HAP-1 (cell line): ENCODE measurements around the gene EEF1AKMT1.
"Not testable (repeated sequence)": the region's sequence is repeated elsewhere in the genome, so short reads cannot be mapped to it uniquely, and the experiment has no call there.

Experiments used
- DNase-seq, 2 experiments: peaks; one replicate each; pipeline ENCODE4 v3.0.0-alpha.2; 2016 to 2020; ENCODE audit warnings: low spot score in 2 of 2
- H3K27me3 ChIP-seq: fragments of 250-450 bp; sonication (Bioruptor Pico); 2 replicates; pipeline ENCODE4 v1.5.1; 2020; ENCODE audit warnings: low read depth, mild to moderate bottlenecking, moderate library complexity
- H3K36me3 ChIP-seq: fragments of 250-450 bp; sonication (Bioruptor Pico); replicated peaks from 2 replicates; pipeline ENCODE4 v1.5.1; 2020; ENCODE audit warnings: mild to moderate bottlenecking
- H3K4me1 ChIP-seq: fragments of 250-450 bp; sonication (Bioruptor Pico); 2 replicates; pipeline ENCODE4 v1.5.1; 2020; ENCODE audit warnings: mild to moderate bottlenecking
- H3K4me3 ChIP-seq: fragments of 250-450 bp; sonication (Bioruptor Pico); 2 replicates; pipeline ENCODE4 v1.5.1; 2020; ENCODE audit warnings: mild to moderate bottlenecking, moderate library complexity
- H3K9me3 ChIP-seq: fragments of 250-450 bp; sonication (Bioruptor Pico); 2 replicates; pipeline ENCODE4 v1.5.1; 2020; ENCODE audit warnings: mild to moderate bottlenecking, moderate library complexity
- in situ Hi-C: fragments of 300-500 bp; cut with MboI; formaldehyde crosslinking; loops from 3 replicates; pipeline ENCODE4 v1.14.3; 2020; ENCODE audit warnings: low sequenced_read_pairs, inconsistent platforms, mixed read lengths

The EEF1AKMT1 gene

DNA sequence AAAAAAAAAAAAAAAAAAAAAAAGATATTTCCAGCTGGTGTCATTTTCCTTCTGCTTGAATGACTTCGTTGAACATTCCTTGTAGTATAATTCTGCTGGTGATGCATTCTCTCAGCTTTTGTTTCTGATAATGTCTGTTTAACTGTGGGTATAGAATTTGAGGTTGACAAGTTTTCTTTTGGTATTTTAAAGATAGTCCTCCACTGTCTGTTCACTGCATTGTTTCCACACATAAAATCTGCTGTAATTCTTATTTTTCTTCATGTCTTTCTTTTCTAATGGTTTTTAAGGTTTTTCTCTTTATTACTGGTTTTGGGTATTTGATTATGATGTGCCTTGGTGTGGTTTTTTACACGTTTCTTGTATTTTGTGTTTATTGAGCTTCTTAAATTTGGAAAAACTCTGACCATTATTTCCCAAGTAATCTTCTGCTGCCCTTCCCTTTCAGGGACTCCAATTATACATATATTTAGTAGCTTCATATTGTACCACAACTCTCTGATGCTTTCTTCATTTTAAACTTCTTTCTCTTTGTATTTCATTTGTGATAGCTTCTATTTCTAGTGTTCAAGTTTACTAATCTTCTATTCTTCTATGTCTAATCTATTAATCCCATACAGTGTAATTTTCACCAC, 6.3 kb downstream of the EEF1AKMT1 start:
- Histone ChIP-seq H3K9me3 (peaks cover 5% of the 10 kb centered on the region; the same call in 1 of the 2 replicates), H3K36me3 (peaks cover 5% of the 10 kb centered on the region; the same call in 1 of the 2 replicates), H3K27me3 (no peaks in the 10 kb centered on the region), H3K4me1 (no peaks in the 10 kb centered on the region), H3K4me3 (no peak overlapping the region)
- no peak for DNase-seq
- in situ Hi-C loops, result no loop called here

DNA sequence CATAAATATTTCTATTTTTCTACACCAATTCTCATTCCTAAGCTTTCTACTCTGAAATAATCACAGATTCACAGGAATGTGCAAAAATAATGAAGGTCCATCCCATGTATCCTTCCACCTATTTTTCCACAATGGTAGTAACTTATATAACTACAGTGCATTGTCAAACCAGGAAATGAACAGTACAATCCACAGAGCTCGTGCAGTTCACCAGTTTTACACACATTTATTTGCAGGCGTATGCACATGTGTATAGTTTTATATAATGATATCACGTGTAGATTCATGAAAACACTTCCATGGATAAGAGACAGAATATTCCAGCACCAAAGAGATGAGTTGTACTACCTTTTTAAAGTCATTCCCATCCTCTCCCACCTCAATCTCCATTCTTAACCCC, 12.9 kb downstream of the EEF1AKMT1 start:
- Histone ChIP-seq H3K4me3 (no peak overlapping the region), H3K27me3 (no peaks in the 10 kb centered on the region), H3K9me3 (peaks cover 6% of the 10 kb centered on the region; the same call in 1 of the 2 replicates), H3K4me1 (peaks cover 8% of the 10 kb centered on the region; the same call in 1 of the 2 replicates), H3K36me3 (no peaks in the 10 kb centered on the region)
- DNase-seq, result no peak
- in situ Hi-C loops, result no loop called here

DNA sequence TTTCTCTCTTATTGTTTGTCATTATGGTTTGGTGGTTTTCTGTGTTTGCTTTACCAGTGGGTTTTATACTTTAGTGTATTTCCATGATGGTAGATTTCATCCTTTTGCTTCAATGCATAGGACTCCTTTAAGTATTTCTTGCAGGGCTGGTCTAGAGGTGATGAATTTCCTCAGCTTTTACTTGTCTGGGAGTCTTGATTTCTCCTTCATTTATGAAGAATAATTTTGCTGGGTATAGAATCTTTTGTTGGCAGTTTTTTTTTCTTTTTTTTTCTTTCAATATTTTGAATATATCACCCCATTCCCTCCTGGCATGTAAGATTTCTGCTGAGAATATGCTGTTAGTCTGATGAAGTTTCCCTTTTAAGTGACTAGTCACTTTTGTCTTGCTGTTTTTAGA, 19.8 kb downstream of the EEF1AKMT1 start:
- H3K4me3 ChIP-seq, result no peak overlapping the region
- H3K36me3 ChIP-seq, result no peaks in the 10 kb centered on the region
- H3K27me3 ChIP-seq, result no peaks in the 10 kb centered on the region
- H3K4me1 ChIP-seq, result peaks cover 8% of the 10 kb centered on the region; the same call in 1 of the 2 replicates
- in situ Hi-C loops, result no loop called here
- H3K9me3 ChIP-seq, result peaks cover 16% of the 10 kb centered on the region; the same call in 1 of the 2 replicates
- no peak for DNase-seq

DNA sequence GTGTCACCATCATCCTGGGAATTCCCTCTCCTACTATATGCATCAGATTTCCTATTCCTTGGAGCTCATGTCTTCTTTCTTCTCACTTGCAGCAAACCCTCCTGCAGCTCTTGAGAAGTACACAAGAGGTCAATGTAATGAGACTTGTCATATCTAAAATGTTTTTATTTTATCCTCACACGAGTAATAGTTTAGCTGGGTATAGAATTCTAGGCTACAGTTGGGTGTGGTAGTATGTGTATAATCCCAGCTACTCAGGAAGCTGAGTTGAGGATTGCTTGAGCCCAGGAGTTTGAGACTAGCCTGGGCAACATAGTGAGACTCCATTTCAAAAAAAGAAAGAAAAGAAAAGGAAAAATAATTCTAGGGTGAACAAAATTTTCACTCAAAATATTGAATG, 24.4 kb downstream of the EEF1AKMT1 start:
- in situ Hi-C loops, result no loop called here

DNA sequence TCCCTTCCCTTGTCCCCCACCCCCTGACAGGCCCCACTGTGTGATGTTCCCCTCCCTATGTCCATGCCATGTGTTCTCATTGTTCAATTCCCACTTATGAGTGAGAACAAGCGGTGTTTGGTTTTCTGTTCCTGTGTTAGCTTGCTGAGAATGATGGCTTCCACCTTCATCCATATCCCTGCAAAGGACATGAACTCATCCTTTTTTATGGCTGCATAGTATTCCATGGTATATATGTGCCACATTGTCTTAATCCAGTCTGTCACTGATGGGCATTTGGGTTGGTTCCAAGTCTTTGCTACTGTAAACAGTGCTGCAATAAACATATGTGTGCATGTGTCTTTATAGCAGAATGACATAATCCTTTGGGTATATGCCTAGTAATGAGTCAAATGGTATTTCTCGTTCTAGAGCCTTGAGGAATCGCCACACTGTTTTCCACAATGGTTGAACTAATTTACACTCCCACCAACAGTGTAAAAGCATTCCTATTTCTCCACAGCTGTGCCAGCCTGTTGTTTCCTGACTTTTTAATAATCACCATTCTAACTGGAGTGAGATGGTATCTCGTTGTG, 29.8 kb downstream of the EEF1AKMT1 start:
- H3K4me1 ChIP-seq, in situ Hi-C loops, H3K27me3 ChIP-seq, H3K9me3 ChIP-seq, DNase-seq, H3K4me3 ChIP-seq, H3K36me3 ChIP-seq: not testable (repeated sequence)

More for the DNA sequence above, 24.4 kb downstream of the EEF1AKMT1 start:
- no peak for DNase-seq
- H3K9me3 ChIP-seq, result peaks cover 10% of the 10 kb centered on the region; the same call in 1 of the 2 replicates
- no peaks in the 10 kb centered on the region for H3K36me3 ChIP-seq
- H3K27me3 ChIP-seq, result no peaks in the 10 kb centered on the region
- no peaks in the 10 kb centered on the region for H3K4me1 ChIP-seq
- no peak overlapping the region for H3K4me3 ChIP-seq

DNA sequence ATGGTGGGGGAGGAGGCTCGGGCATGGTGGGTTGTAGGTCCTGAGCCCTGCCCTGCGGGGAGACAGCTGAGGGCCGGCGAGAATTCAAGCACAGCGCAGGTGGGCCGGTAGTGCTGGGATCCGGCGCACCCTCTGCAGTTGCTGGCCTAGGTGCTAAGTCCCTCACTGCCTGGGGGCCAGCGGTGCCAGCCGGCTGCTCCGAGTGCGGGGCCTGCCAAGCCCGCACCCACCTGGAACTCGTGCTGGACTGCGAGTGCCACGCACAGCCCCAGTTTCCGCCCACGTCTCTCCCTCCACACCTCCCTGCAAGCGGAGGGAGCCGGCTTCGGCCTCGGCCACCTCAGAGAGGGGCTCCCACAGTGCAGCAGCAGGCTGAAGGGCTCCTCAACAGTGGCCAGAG, 33.7 kb downstream of the EEF1AKMT1 start:
- no peaks in the 10 kb centered on the region for H3K27me3 ChIP-seq
- H3K4me3 ChIP-seq, result no peak overlapping the region
- in situ Hi-C loops, result no loop called here
- no peak for DNase-seq
- H3K9me3 ChIP-seq, result no peaks in the 10 kb centered on the region
- 0 out of 2 replicates have a peak, but pooled peaks cover 3% of the 10 kb centered on the region for H3K4me1 ChIP-seq
- H3K36me3 ChIP-seq, result no peaks in the 10 kb centered on the region

DNA sequence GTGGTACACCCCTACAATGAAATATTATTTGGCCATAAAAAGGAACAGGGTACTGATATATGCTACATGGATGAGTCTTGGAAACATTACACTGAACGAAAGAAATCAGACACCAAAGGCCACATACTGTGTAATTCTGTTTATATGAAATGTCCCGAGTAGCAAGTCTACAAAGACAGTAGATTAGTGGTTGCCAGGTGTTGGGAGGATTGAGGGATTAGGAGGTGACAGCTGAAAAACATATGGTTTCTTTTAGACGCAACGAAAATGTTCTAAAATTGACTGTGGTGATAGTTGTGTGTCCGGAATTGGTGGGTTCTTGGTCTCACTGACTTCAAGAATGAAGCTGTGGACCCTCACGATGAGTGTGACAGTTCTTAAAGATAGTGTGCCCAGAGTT, 35.1 kb downstream of the EEF1AKMT1 start:
- in situ Hi-C loops, result no loop called here
- H3K4me3 ChIP-seq, result no peak overlapping the region
- DNase-seq, result no peak
- no peaks in the 10 kb centered on the region for H3K9me3 ChIP-seq
- no peaks in the 10 kb centered on the region for H3K36me3 ChIP-seq
- 0 out of 2 replicates have a peak, but pooled peaks cover 3% of the 10 kb centered on the region for H3K4me1 ChIP-seq
- H3K27me3 ChIP-seq, result no peaks in the 10 kb centered on the region

DNA sequence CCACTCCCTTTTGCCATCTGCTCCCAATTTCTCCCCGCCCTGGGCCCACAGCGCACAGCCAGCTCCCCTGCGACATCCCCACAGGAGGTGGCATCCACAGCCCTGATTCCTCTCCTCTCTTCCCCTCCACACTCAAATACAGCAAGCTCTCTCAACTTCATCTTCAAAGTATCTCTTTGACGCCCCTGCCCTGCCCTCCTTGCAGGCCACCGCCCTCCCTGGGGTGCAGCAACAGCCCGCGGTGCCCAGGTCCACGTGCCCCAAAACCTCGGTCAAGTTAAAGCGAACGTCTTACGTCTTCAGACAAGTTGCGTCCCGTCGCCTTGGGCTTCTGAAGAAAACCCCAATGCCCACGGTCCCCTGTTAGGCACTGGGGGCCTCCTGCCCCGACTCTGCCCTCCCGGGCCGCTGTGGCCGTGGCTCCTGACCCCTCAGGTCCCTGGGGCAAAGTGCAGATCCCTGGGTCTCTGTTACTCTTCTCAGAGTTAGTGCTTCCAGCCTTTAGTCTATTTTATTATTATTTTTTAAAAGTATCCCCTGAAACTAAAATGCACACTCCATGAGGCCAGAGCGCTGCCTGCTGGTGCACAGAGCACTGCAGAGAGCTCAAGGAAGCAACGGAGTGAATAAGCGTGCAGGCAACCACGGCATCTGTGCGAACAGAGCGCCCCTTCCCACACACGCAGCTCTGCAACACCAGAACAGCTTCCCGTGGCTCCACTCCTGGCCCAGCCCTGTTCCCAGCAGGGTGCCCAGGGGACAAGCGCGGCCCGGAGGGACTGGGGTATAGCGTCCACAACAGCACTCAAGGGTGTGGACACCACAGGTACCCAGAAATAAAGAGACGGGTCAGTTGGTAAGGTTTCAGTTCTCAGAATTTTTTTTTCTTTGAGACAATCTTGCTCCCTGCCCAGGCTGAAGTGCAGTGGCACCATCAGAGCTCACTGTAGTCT, 43.9 kb downstream of the EEF1AKMT1 start:
- no peaks in the 10 kb centered on the region for H3K9me3 ChIP-seq
- no peaks in the 10 kb centered on the region for H3K4me1 ChIP-seq
- H3K36me3 ChIP-seq, result no peaks in the 10 kb centered on the region
- no peak overlapping the region for H3K4me3 ChIP-seq
- H3K27me3 ChIP-seq, result no peaks in the 10 kb centered on the region
- in situ Hi-C loops, result no loop called here
- DNase-seq, result no peak

DNA sequence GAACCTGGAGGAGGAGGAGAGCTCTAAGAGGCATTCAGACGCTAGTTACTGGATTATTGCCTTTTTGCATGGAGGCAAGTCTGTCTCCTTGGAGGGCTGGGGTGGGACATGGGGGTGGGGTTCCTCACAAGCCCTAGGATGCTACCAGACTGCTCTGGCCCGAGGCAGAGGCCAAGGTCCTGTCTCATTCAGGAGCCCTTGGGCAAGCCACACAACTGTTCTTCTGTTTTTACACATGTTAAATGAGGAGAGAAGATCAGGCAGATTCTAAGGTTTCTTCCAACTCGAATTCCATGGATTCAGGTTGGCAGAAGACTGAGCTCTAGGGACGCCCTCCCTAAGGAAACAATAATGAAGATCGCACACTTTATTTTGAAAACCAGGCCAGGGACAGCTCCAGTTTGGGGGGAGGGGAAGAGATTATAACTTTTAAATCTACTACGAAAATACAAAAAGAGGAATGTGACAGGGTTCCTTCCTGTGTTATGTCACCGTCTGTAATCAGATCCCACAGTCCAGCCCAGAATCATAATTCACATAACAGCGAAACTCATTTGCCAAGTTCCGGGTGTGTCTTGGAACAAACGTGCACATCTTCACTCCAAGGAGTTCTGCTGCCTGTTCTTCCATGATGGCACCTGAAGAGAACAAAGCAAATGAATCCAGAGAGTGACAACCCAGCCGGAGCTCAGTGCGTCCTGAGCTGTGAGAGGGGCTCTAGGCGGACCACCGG, 45.0 kb downstream of the EEF1AKMT1 start:
- no peak overlapping the region for H3K4me3 ChIP-seq
- DNase-seq, result no peak
- no peaks in the 10 kb centered on the region for H3K36me3 ChIP-seq
- no peaks in the 10 kb centered on the region for H3K9me3 ChIP-seq
- H3K27me3 ChIP-seq, result no peaks in the 10 kb centered on the region
- H3K4me1 ChIP-seq, result no peaks in the 10 kb centered on the region
- in situ Hi-C loops, result no loop called here

DNA sequence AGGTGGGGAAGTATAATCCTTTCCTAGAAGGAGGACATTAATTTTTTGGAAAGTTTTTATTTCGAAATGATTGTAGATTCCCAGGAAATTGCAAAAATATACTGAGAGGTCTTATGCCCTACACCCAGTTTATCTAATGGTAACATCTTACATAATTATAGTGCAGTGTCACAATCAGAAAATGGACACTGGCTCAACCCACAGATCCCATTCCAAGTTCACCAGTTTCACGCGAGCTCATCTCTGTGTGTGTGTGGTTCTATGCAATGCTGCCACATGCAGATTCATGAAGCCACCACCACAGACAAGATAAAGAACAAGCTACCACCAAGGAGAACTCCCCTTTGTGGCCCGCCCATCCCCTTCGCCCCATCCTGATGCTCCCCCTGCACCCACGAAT, 45.9 kb downstream of the EEF1AKMT1 start:
- H3K4me1 ChIP-seq, result no peaks in the 10 kb centered on the region
- in situ Hi-C loops, result no loop called here
- DNase-seq, result no peak
- no peaks in the 10 kb centered on the region for H3K36me3 ChIP-seq
- no peak overlapping the region for H3K4me3 ChIP-seq
- H3K27me3 ChIP-seq, result no peaks in the 10 kb centered on the region
- H3K9me3 ChIP-seq, result no peaks in the 10 kb centered on the region

DNA sequence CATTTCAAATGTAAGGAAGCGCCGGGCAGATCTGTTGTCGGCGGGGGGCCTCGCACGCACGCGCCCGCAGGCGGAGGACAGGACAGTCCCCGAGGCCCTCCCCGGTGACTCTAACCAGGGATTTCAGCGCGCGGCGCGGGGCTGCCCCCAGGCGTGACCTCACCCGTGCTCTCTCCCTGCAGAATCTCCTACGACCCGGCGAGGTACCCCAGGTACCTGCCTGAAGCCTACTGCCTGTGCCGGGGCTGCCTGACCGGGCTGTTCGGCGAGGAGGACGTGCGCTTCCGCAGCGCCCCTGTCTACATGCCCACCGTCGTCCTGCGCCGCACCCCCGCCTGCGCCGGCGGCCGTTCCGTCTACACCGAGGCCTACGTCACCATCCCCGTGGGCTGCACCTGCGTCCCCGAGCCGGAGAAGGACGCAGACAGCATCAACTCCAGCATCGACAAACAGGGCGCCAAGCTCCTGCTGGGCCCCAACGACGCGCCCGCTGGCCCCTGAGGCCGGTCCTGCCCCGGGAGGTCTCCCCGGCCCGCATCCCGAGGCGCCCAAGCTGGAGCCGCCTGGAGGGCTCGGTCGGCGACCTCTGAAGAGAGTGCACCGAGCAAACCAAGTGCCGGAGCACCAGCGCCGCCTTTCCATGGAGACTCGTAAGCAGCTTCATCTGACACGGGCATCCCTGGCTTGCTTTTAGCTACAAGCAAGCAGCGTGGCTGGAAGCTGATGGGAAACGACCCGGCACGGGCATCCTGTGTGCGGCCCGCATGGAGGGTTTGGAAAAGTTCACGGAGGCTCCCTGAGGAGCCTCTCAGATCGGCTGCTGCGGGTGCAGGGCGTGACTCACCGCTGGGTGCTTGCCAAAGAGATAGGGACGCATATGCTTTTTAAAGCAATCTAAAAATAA, 52.1 kb downstream of the EEF1AKMT1 start:
- no peak for DNase-seq
- in situ Hi-C loops, result no loop called here
- Histone ChIP-seq H3K36me3 (no peaks in the 10 kb centered on the region), H3K9me3 (no peaks in the 10 kb centered on the region), H3K4me1 (peaks cover 4% of the 10 kb centered on the region; the same call in 1 of the 2 replicates), H3K27me3 (no peaks in the 10 kb centered on the region), H3K4me3 (no peak overlapping the region)

DNA sequence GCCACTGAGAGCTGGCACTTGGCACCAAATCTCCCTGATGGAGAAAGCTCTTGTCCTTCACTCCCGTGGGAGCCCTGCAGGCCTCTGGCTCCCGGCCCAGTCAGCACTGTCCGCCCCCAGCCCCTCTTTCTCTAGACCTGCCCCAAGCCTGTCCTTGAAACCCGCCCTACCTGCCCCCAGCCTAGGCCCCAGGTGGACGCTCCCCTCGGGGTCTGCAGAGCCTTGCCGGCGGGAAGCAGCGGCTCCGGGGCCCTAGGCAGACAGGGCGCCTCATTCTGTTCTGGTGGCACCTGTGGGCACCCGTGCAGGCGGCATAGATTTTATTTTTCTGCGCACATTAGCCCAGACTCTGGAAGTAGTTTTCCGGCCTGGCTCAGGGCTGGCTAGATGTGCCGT, 52.7 kb downstream of the EEF1AKMT1 start:
- DNase-seq, result no peak
- no peaks in the 10 kb centered on the region for H3K36me3 ChIP-seq
- no peaks in the 10 kb centered on the region for H3K9me3 ChIP-seq
- H3K4me1 ChIP-seq, result peaks cover 6% of the 10 kb centered on the region; the same call in 1 of the 2 replicates
- H3K27me3 ChIP-seq, result no peaks in the 10 kb centered on the region
- in situ Hi-C loops, result no loop called here
- no peak overlapping the region for H3K4me3 ChIP-seq
